ENCODE measurements around the gene FGD3. TPM values are rescaled to one million over a fixed set of nuclear protein-coding genes. Genes with fewer than 3 reads are reported as not detected.

The FGD3 gene
- total and polyA plus RNA-seq, 9 of the 15 experiments (the other 6 are each of a cell fraction or from before 2014, with no cell fraction given) = 0.07 to 1.3 (median 0.29) TPM

- no TSS peak for BruUV-seq (replicated peaks)
- Histone ChIP-seq H3K4me2 (ENCODE audit: insufficient read depth, low read length) (no peak overlapping the region), H3K9me1 (ENCODE audit: control insufficient read depth, insufficient read depth, low read length) (no peaks in the 10 kb centered on the region), H3K9me3 (replicated peaks; ENCODE audit: control insufficient read depth, insufficient read depth, low read depth, low read length) (no peaks in the 10 kb centered on the region), H3K4me1 (replicated peaks in 1 of 2; ENCODE audit: control insufficient read depth in 2 of 2, insufficient read depth in 2 of 2, low read length in 2 of 2) (peaks cover 0 to 5% of the 10 kb centered on the region in 2 experiments; a peak in 2 of 5 replicates), H3K79me2 (ENCODE audit: control insufficient read depth, insufficient read depth, low read length) (no peaks in the 10 kb centered on the region), H3K4me3 (no peak overlapping the region), H3K27ac (ENCODE audit: extremely low read depth, low read depth, low read length) (no peak overlapping the region), H2AFZ (ENCODE audit: low read depth, low read length) (no peak overlapping the region), H3K27me3 (ENCODE audit: control insufficient read depth in 2 of 2, insufficient read depth in 2 of 2, low read length in 2 of 2) (peaks cover 26 to 75% of the 10 kb centered on the region in 2 experiments; a peak in 4 of 5 replicates), H3K9ac (ENCODE audit: insufficient read depth in 1 of 2, low read depth in 2 of 2, low read length in 2 of 2) (no peak overlapping the region), H4K20me1 (replicated peaks; ENCODE audit: control insufficient read depth, insufficient read depth, low read length) (no peaks in the 10 kb centered on the region), H3K36me3 (ENCODE audit: control insufficient read depth, insufficient read depth, low read length) (no peaks in the 10 kb centered on the region)
- in situ Hi-C loops (cut with MboI) (no loop called here), intact Hi-C loops (cut with micrococcal nuclease) (no loop called here)
- CTCF ChIA-PET (ENCODE audit: low intra/inter-chr PET ratio) = no interaction called here
- FAIRE-seq (no peak), DNase-seq (ENCODE audit: extremely low read depth in 1 of 4, low spot score in 3 of 4) (peak in 1 of 4 experiments; percentile 27), ATAC-seq (no peak)
- POLR2A ChIA-PET = no interaction called here
- TF ChIP-seq NFYB (IDR thresholded peaks at IDR 0.05; ENCODE audit: extremely low read depth, insufficient read length) = peak; percentile 24
- TF ChIP-seq, protein P1, sequence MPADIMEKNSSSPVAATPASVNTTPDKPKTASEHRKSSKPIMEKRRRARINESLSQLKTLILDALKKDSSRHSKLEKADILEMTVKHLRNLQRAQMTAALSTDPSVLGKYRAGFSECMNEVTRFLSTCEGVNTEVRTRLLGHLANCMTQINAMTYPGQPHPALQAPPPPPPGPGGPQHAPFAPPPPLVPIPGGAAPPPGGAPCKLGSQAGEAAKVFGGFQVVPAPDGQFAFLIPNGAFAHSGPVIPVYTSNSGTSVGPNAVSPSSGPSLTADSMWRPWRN (IDR thresholded peaks at IDR 0.05; ENCODE audit: low read depth) = no peak
- 0% methylated on average over 5 of the region's 5 CpGs for WGBS (ENCODE audit: insufficient coverage, low coverage, missing lambda C conversion rate)
Measured at GRCh38 chr9:92970467-92970923, 23.2 kb downstream of the FGD3 start.

GRCh38 chr9:92971121-92971520, 23.8 kb downstream of the FGD3 start:
- intact Hi-C loops (cut with micrococcal nuclease) = no loop called here
- Histone ChIP-seq H3K4me2 (ENCODE audit: insufficient read depth, low read length) (no peak overlapping the region), H3K4me3 (no peak overlapping the region), H3K9me3 (replicated peaks; ENCODE audit: control insufficient read depth, insufficient read depth, low read depth, low read length) (no peaks in the 10 kb centered on the region), H4K20me1 (replicated peaks; ENCODE audit: control insufficient read depth, insufficient read depth, low read length) (no peaks in the 10 kb centered on the region), H3K36me3 (ENCODE audit: control insufficient read depth, insufficient read depth, low read length) (no peaks in the 10 kb centered on the region), H3K9me1 (ENCODE audit: control insufficient read depth, insufficient read depth, low read length) (no peaks in the 10 kb centered on the region), H3K9ac (ENCODE audit: insufficient read depth in 1 of 2, low read depth in 2 of 2, low read length in 2 of 2) (no peak overlapping the region), H3K4me1 (replicated peaks in 1 of 2; ENCODE audit: control insufficient read depth in 2 of 2, insufficient read depth in 2 of 2, low read length in 2 of 2) (peaks cover 0 to 4% of the 10 kb centered on the region in 2 experiments; a peak in 2 of 5 replicates), H3K27me3 (ENCODE audit: control insufficient read depth in 2 of 2, insufficient read depth in 2 of 2, low read length in 2 of 2) (peaks cover 25 to 74% of the 10 kb centered on the region in 2 experiments; a peak in 4 of 5 replicates), H3K27ac (ENCODE audit: extremely low read depth, low read depth, low read length) (no peak overlapping the region), H3K79me2 (ENCODE audit: control insufficient read depth, insufficient read depth, low read length) (no peaks in the 10 kb centered on the region), H2AFZ (ENCODE audit: low read depth, low read length) (no peak overlapping the region)
- in situ Hi-C loops (cut with MboI) = no loop called here
- ChIA-PET CTCF (ENCODE audit: low intra/inter-chr PET ratio) (no interaction called here), POLR2A (no interaction called here)
- ATAC-seq (no peak), FAIRE-seq (no peak), DNase-seq (ENCODE audit: extremely low read depth in 1 of 4, low spot score in 3 of 4) (no peak)
- BruUV-seq (replicated peaks) = no TSS peak
- WGBS (ENCODE audit: insufficient coverage, low coverage, missing lambda C conversion rate) = 0% methylated on average over 4 of the region's 5 CpGs
- TF ChIP-seq PRDM10 (IDR thresholded peaks at IDR 0.05; ENCODE audit: partially characterized antibody) = no peak
- TF ChIP-seq FOXJ3 (CRISPR knock-in tag; IDR thresholded peaks at IDR 0.05) = no peak
- no peak for TF ChIP-seq ZFP36 (IDR thresholded peaks at IDR 0.05; ENCODE audit: low read depth, low read length, partially characterized antibody)
- TF ChIP-seq HDAC6 (IDR thresholded peaks at IDR 0.05; ENCODE audit: low read depth, low read length) = no peak
- no peak for TF ChIP-seq TAL1 (IDR thresholded peaks at IDR 0.05)
- TF ChIP-seq, protein P2, sequence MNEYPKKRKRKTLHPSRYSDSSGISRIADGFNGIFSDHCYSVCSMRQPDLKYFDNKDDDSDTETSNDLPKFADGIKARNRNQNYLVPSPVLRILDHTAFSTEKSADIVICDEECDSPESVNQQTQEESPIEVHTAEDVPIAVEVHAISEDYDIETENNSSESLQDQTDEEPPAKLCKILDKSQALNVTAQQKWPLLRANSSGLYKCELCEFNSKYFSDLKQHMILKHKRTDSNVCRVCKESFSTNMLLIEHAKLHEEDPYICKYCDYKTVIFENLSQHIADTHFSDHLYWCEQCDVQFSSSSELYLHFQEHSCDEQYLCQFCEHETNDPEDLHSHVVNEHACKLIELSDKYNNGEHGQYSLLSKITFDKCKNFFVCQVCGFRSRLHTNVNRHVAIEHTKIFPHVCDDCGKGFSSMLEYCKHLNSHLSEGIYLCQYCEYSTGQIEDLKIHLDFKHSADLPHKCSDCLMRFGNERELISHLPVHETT (CRISPR knock-in tag; conservative IDR thresholded peaks at IDR 0.05 in 1 of 2, IDR thresholded peaks at IDR 0.05 in 1 of 2) = no peak

Data from K562 (cell line).